MCF 10A (cell line): ENCODE results near the gene CCDC85C. TPM values are rescaled to one million over a fixed set of nuclear protein-coding genes. Genes with fewer than 3 reads are reported as not detected.

Experiments used
- BruUV-seq: library from RNA; stranded (reverse); fragments of 400-500 nt; replicated peaks from 2 replicates; lab custom pipeline; 2021; lab: Mats Ljungman, UMichigan
- CTCF ChIA-PET: fragments of 300-600 bp; sonication (Branson Sonifier 250); formaldehyde crosslinking; extraction: SDS; loops from one replicate; lab custom pipeline; 2021; ENCODE audit warnings: antibody characterized with exemption, inconsistent platforms; lab: Yijun Ruan, JAX
- POLR2A ChIA-PET: fragments of 300-600, 350-650 bp; sonication (Branson Sonifier 250); formaldehyde crosslinking; extraction: SDS; loops from one replicate; lab custom pipeline; 2020; ENCODE audit warnings: antibody characterized with exemption, inconsistent platforms; lab: Yijun Ruan, JAX
- DNase-seq: peaks from one replicate; pipeline ENCODE4 v3.0.0-alpha.2; 2018; ENCODE audit not compliant: unreplicated experiment
- H3K27ac Mint-ChIP-seq: one replicate; pipeline ENCODE4 v1.8.0; 2022; ENCODE audit warnings: mild to moderate bottlenecking, low read depth, mixed read lengths; ENCODE audit not compliant: unreplicated experiment
- H3K27me3 Mint-ChIP-seq: one replicate; pipeline ENCODE4 v1.8.0; 2022; ENCODE audit warnings: mixed read lengths; ENCODE audit not compliant: insufficient read depth, unreplicated experiment
- H3K36me3 Mint-ChIP-seq: one replicate; pipeline ENCODE4 v1.8.0; 2022; ENCODE audit warnings: mild to moderate bottlenecking, moderate library complexity, mixed read lengths; ENCODE audit not compliant: insufficient read depth, unreplicated experiment
- H3K4me1 Mint-ChIP-seq: one replicate; pipeline ENCODE4 v1.8.0; 2022; ENCODE audit warnings: mixed read lengths; ENCODE audit not compliant: insufficient read depth, unreplicated experiment
- H3K4me3 Mint-ChIP-seq: one replicate; pipeline ENCODE4 v1.8.0; 2022; ENCODE audit warnings: mild to moderate bottlenecking, moderate library complexity, mixed read lengths; ENCODE audit not compliant: unreplicated experiment
- H3K9me3 Mint-ChIP-seq: one replicate; pipeline ENCODE4 v1.8.0; 2022; ENCODE audit warnings: mixed read lengths; ENCODE audit not compliant: unreplicated experiment
- intact Hi-C: fragments of 100-400 bp; cut with micrococcal nuclease; formaldehyde crosslinking; loops from 2 replicates; pipeline ENCODE4 v1.14.1; 2022
- total RNA-seq: library from RNA; stranded (reverse); gene quantifications from 2 replicates; pipeline ENCODE4 v1.2.3, GENCODE V29; 2022
- TF ChIP-seq, protein P1 (sequence below): fragments of 200-600 bp; IDR thresholded peaks from one replicate; pipeline ENCODE4 v1.8.0; 2022; ENCODE audit warnings: antibody characterized with exemption, mild to moderate bottlenecking; ENCODE audit not compliant: unreplicated experiment

The CCDC85C gene
- total RNA-seq, 1 experiment from 2014 or later: 29.9 TPM

DNA sequence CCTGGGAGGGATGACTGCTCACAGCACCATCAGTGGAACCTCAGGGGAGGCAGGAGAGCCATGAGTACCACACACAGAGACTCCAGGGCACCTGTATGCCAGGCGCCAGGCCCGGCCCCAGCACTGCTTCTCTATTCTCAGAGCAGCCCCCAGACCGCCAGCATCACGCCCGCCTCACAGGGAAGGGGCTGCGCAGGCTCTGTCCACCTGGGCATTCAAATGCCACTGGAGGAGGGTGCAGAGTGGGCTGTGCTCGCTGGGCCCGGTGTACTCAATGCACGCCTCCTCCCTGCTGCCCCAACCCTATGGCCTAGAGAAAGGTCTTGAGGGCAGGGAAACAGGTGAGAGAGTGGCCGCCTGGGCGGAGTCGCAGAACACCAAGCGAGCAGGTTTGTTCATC lies 43.6 kb downstream of the CCDC85C start:
- Mint-ChIP-seq H3K9me3 (no peaks in the 10 kb centered on the region), H3K4me3 (no peak overlapping the region), H3K27ac (no peak overlapping the region), H3K36me3 (peaks cover 7% of the 10 kb centered on the region), H3K4me1 (peaks cover 23% of the 10 kb centered on the region), H3K27me3 (no peaks in the 10 kb centered on the region)
- TF ChIP-seq, protein P1, sequence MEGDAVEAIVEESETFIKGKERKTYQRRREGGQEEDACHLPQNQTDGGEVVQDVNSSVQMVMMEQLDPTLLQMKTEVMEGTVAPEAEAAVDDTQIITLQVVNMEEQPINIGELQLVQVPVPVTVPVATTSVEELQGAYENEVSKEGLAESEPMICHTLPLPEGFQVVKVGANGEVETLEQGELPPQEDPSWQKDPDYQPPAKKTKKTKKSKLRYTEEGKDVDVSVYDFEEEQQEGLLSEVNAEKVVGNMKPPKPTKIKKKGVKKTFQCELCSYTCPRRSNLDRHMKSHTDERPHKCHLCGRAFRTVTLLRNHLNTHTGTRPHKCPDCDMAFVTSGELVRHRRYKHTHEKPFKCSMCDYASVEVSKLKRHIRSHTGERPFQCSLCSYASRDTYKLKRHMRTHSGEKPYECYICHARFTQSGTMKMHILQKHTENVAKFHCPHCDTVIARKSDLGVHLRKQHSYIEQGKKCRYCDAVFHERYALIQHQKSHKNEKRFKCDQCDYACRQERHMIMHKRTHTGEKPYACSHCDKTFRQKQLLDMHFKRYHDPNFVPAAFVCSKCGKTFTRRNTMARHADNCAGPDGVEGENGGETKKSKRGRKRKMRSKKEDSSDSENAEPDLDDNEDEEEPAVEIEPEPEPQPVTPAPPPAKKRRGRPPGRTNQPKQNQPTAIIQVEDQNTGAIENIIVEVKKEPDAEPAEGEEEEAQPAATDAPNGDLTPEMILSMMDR: no peak
- CTCF ChIA-PET: no interaction called here
- intact Hi-C loops: no loop called here
- DNase-seq: no peak
- POLR2A ChIA-PET: no interaction called here
- BruUV-seq: no TSS peak

DNA sequence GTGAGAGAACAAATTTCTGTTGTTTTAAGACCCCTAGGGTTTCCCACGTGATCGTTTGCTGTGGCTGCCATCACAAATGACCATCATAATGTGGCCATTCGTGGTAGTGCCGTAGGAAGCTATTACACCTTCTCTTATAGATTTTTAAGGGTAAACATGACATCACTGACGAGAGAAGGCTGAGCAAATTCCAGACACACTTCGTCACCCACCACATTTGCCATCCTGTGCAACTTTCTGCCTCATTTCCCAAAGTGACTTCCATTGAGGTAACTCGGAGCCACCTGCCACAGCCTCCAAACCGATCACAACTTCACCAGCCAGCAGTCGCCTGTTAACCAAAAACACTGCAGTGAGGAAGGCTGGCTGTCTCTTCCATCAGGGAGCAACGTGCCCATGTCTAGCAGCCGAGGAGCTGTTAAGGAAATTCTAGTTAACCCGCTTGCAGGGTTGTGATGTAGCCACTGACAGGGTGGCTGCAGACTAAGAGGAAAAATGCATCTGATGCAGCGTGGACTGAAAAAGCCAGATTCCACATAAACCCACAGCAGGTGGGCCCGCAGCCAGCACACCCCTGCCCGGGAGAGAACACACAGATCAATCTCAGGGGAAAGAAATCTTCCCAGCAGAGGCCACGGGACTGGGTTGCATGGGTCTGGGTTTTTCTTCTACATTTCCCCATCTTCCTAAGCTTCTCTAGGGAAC lies 44.6 kb downstream of the CCDC85C start:
- no peak overlapping the region for H3K27ac Mint-ChIP-seq
- POLR2A ChIA-PET: no interaction called here
- H3K4me1 Mint-ChIP-seq: peaks cover 16% of the 10 kb centered on the region
- CTCF ChIA-PET: interaction anchor here (0.6 to 1.0 kb wide), 2 partner anchors 16 to 40 kb away, joined by 3 to 4 read pairs; no protein-coding TSS in a partner anchor
- BruUV-seq: no TSS peak
- H3K27me3 Mint-ChIP-seq: no peaks in the 10 kb centered on the region
- H3K36me3 Mint-ChIP-seq: peaks cover 7% of the 10 kb centered on the region
- no peak for DNase-seq
- H3K4me3 Mint-ChIP-seq: no peak overlapping the region
- TF ChIP-seq, protein P1: no peak
- intact Hi-C loops: no loop called here
- no peaks in the 10 kb centered on the region for H3K9me3 Mint-ChIP-seq

DNA sequence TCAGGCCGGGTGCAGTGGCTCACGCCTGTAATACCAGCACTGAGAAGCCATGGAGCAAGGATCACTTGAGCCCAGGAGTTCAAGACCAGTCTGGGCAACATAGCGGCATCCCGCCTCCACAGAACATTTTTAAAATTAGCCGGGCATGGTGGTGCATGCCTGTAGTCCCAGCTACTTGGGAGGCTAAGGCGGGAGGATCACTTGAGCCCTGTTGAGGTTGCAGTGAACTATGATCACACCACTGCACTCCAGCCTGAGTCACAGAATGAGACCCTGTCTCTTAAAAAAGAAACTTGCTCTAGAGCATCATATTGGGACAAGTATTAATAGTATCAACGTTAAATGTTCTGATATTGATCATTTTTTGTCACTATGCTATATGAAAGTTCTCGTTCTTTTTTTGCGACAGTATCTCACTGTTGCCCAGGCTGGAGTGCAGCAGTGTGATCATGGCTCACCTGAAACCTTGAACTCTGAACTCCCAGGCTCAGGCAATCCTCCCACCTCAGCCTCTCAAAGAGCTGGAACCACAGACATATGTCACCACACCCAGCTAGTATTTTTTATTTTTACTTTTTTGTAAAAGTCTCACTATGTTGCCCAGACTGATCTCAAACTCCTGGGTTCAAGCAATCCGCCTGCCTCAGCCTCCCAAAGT lies 47.7 kb downstream of the CCDC85C start:
- CTCF ChIA-PET: interaction anchor here (0.6 to 0.7 kb wide), 2 partner anchors 245 to 391 kb away, joined by 3 to 4 read pairs; no protein-coding TSS in a partner anchor
- DNase-seq: no peak
- BruUV-seq: no TSS peak
- H3K27me3 Mint-ChIP-seq: no peaks in the 10 kb centered on the region
- no peak overlapping the region for H3K4me3 Mint-ChIP-seq
- peaks cover 7% of the 10 kb centered on the region for H3K36me3 Mint-ChIP-seq
- H3K9me3 Mint-ChIP-seq: no peaks in the 10 kb centered on the region
- no peaks in the 10 kb centered on the region for H3K4me1 Mint-ChIP-seq
- intact Hi-C loops: no loop called here
- POLR2A ChIA-PET: no interaction called here
- TF ChIP-seq, protein P1: no peak
- no peak overlapping the region for H3K27ac Mint-ChIP-seq

DNA sequence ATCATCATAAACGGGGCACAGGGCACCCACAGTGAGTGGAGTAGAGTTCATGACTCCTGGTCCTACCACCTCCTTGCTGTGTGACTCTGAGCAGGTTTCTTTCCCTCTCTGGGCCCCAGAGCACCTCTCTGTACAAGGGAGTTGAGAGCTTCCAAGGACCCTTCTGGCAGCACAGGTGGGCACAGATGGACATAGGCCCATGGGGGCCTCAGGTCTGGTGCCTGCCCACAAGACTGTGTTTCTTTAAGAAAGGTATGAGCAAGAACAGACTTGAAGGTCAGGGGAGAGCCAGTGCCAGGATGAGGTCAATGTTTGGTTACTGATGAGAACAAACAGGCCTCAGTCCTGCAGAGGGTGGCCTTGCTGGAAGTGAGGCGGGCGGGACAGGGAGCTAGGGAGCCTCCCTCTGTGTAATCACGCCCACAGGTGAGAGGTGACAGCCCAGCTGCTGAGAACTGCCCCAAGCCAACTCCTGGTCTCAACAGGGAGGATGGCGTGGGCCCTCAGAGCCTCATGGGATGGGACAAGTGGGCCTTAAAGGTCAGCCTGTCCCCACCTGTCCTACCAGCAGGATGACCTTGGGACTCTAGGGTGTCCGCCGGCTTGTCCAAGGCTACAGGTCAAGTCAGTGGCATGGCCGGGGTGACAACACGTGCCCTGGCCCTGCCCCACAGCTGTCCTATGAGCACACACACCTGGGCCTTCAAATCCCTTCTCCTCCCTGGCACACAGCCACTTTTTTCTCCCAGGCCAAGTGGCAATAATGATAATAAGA lies 49.1 kb downstream of the CCDC85C start:
- CTCF ChIA-PET: interaction anchor here (1.6 kb wide), 1 partner anchor 73 kb away, joined by 3 read pairs; no protein-coding TSS in a partner anchor
- intact Hi-C loops: no loop called here

More for the DNA sequence above, 49.1 kb downstream of the CCDC85C start:
- Mint-ChIP-seq H3K27me3 (no peaks in the 10 kb centered on the region), H3K4me3 (no peak overlapping the region), H3K27ac (no peak overlapping the region), H3K4me1 (no peaks in the 10 kb centered on the region), H3K9me3 (no peaks in the 10 kb centered on the region), H3K36me3 (peaks cover 7% of the 10 kb centered on the region)
- no peak for DNase-seq
- BruUV-seq: no TSS peak
- TF ChIP-seq, protein P1: no peak
- POLR2A ChIA-PET: interaction anchor here (0.6 kb wide), 1 partner anchor 1899 kb away, joined by 3 read pairs; no protein-coding TSS in a partner anchor
